Progenitor cell of endocrine pancreas (in vitro differentiated cells): Measurements from ENCODE around the gene SMIM23. TPM values are rescaled to one million over a fixed set of nuclear protein-coding genes. Genes with fewer than 3 reads are reported as not detected.

Source experiments
- DNase-seq: peaks from one replicate; pipeline ENCODE4 v3.0.0; 2021; ENCODE audit warnings: low spot score; ENCODE audit not compliant: unreplicated experiment
- H3K27ac Mint-ChIP-seq: 2 replicates; pipeline ENCODE4 v1.8.0; 2021; ENCODE audit warnings: mild to moderate bottlenecking, moderate library complexity, mixed read lengths
- H3K27me3 Mint-ChIP-seq: 2 replicates; pipeline ENCODE4 v1.8.0; 2021; ENCODE audit warnings: mixed read lengths
- H3K36me3 Mint-ChIP-seq: 2 replicates; pipeline ENCODE4 v1.8.0; 2022; ENCODE audit warnings: mixed read lengths; ENCODE audit not compliant: insufficient read depth
- H3K4me1 Mint-ChIP-seq: 2 replicates; pipeline ENCODE4 v1.8.0; 2021; ENCODE audit warnings: low read depth, mixed read lengths
- H3K4me3 Mint-ChIP-seq: 2 replicates; pipeline ENCODE4 v1.8.0; 2021; ENCODE audit warnings: low read depth, mild to moderate bottlenecking, moderate library complexity, mixed read lengths
- H3K9me3 Mint-ChIP-seq: 2 replicates; pipeline ENCODE4 v1.8.0; 2021; ENCODE audit warnings: low read depth, mixed read lengths
- total RNA-seq: library from RNA; stranded (reverse); gene quantifications from 2 replicates; pipeline ENCODE4 v1.2.1, GENCODE V29; 2021
- TF ChIP-seq, protein P1 (sequence below): fragments of 200-600 bp; sonication (generic); IDR thresholded peaks from one replicate; pipeline ENCODE4 v1.5.0; 2021; ENCODE audit warnings: antibody characterized with exemption, mild to moderate bottlenecking; ENCODE audit not compliant: unreplicated experiment

The SMIM23 gene
- total RNA-seq, 1 donor from 2014 or later: not detected

DNA sequence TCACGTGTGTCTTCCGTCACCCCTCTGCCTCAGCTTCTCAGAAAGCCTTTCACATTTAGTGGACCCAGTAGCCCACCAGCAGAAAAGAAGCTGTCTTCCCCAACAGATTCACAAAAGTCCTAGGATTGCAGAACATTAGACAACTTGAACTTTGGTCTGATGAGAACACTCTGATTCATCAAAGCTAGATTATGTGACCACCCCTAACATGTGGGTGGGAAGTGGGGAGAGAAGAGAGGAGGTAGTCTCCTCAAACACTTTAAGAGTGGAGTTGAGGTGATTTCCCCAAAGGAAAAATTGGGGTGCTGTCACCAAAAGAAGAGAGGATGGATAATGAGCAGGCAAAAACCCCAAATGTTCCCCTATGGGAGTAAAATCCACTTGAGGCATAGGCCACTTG lies 41.4 kb upstream of the SMIM23 start:
- TF ChIP-seq, protein P1, sequence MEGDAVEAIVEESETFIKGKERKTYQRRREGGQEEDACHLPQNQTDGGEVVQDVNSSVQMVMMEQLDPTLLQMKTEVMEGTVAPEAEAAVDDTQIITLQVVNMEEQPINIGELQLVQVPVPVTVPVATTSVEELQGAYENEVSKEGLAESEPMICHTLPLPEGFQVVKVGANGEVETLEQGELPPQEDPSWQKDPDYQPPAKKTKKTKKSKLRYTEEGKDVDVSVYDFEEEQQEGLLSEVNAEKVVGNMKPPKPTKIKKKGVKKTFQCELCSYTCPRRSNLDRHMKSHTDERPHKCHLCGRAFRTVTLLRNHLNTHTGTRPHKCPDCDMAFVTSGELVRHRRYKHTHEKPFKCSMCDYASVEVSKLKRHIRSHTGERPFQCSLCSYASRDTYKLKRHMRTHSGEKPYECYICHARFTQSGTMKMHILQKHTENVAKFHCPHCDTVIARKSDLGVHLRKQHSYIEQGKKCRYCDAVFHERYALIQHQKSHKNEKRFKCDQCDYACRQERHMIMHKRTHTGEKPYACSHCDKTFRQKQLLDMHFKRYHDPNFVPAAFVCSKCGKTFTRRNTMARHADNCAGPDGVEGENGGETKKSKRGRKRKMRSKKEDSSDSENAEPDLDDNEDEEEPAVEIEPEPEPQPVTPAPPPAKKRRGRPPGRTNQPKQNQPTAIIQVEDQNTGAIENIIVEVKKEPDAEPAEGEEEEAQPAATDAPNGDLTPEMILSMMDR: no peak
- Mint-ChIP-seq H3K9me3 (peaks cover 2% of the 10 kb centered on the region), H3K36me3 (no peaks in the 10 kb centered on the region), H3K27me3 (peaks cover 10% of the 10 kb centered on the region), H3K4me1 (no peaks in the 10 kb centered on the region), H3K4me3 (no peak overlapping the region), H3K27ac (no peak overlapping the region)
- DNase-seq: no peak

DNA sequence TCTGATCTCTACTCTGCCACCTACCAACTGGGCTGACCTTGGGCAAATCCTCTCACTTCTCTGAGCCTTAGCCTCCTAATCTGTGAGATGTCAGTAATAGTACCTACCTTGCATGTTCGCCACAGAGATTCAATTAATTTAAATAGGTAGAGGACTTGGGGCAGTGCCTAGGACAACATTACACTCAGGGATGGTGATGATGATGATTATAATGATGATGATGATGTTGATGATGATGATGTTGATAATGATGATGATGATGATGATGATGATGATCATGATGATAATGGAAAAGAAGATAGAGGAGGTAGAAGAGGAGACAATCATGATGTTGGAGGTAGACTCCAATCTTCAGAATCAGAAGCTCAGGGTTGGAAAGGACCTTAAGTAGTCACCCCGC lies 40.7 kb upstream of the SMIM23 start:
- Mint-ChIP-seq H3K9me3 (peaks cover 2% of the 10 kb centered on the region), H3K4me3 (no peak overlapping the region), H3K27me3 (peaks cover 12% of the 10 kb centered on the region), H3K27ac (no peak overlapping the region), H3K36me3 (no peaks in the 10 kb centered on the region), H3K4me1 (no peaks in the 10 kb centered on the region)
- TF ChIP-seq, protein P1: no peak
- no peak for DNase-seq

DNA sequence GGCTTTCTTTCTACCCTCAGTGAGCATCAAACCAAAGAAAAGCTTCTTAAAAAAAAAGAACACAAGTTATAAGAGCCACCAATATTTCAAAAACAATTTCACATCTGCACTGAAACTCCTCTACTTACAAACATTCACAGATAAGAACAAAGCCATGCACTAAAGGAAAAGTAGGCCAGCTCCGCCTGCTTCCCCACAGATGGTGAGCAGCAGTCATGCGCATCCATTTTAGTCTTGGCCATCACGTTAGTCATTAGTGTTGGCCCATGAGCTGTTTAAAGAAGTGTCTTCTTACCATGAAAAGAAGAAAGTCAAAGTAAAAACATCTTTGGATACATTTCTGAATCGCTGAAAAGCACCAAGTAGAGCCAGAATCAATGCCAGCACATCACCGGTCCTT lies 40.0 kb upstream of the SMIM23 start:
- Mint-ChIP-seq H3K27me3 (peaks cover 12% of the 10 kb centered on the region), H3K27ac (no peak overlapping the region), H3K9me3 (peaks cover 2% of the 10 kb centered on the region), H3K4me1 (no peaks in the 10 kb centered on the region), H3K4me3 (no peak overlapping the region), H3K36me3 (no peaks in the 10 kb centered on the region)
- DNase-seq: no peak
- TF ChIP-seq, protein P1: no peak

DNA sequence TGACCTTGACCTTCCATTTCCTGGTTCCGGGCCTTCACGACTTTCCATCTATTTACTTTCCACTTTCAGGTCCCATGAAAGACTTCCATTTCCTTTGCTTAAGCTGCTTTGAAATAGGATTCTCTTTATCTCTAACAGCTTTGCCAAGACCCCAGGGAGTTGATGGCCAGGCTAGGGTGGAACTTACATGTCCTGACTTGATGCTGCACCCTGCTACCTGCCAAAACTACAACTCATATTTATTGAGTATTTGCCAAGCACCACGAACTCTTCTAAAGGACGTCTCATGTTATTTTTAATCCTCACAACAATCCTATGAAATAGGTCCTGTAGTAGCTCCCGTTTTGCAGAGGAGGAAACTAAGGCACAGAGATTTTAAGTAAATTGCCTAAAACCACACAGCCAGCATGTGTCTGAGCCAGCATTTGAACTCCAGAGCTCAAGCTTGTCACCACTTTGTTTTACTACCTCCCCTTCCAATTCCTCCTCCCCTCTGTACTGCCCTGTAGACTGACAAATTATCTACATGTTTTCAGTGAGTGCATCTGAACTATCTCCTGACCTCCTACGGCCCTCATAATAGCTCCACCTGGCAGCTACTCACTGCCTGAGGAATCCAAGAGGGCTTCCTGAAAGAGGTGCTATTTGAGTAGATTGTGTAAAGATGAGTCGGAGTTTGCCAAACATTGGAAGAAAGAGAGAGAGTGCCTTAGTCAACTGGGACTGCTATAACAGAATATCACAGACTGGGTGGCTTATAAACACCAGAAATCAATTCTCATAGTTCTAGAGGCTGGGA lies 38.4 kb upstream of the SMIM23 start:
- Mint-ChIP-seq H3K9me3 (peaks cover 2% of the 10 kb centered on the region), H3K4me1 (no peaks in the 10 kb centered on the region), H3K36me3 (no peaks in the 10 kb centered on the region), H3K27me3 (peaks cover 12% of the 10 kb centered on the region), H3K27ac (no peak overlapping the region), H3K4me3 (no peak overlapping the region)
- DNase-seq: no peak
- TF ChIP-seq, protein P1: no peak

DNA sequence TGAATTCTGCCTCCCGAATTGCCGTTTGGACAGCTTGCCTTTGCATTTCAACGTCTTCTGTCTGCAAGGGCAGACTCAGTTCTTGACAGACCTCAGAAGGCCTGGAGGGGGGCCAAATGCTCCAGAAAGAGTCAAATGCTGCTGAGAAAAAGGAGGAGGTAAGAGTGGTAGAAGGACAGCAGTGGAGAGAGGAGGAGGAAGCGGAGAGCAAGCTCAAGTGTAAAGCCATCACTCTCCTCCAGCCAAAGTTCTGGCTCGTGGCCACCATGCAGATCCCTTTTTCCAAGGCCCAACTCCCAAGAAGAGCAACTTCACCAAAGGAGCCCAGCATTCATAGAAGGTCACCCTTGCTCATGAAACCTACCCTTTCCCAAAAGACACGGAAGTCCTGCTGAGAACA lies 36.9 kb upstream of the SMIM23 start:
- Mint-ChIP-seq H3K27ac (no peak overlapping the region), H3K4me1 (no peaks in the 10 kb centered on the region), H3K36me3 (no peaks in the 10 kb centered on the region), H3K27me3 (peaks cover 12% of the 10 kb centered on the region), H3K4me3 (no peak overlapping the region), H3K9me3 (peaks cover 2% of the 10 kb centered on the region)
- TF ChIP-seq, protein P1: no peak
- DNase-seq: no peak
